Skin epidermis (tissue), 12 donors: ENCODE measurements around the gene ARHGAP44.

Experiments used
- H3K27ac ChIP-seq, 21 experiments: fragments of 200-600 bp; sonication (generic) in 11 of 21; one replicate each; pipeline ENCODE4 v1.5.0; 2020; ENCODE audit warnings: mild to moderate bottlenecking in 3 of 21, inconsistent platforms in 2 of 21, moderate library complexity in 2 of 21
- H3K4me3 ChIP-seq, 7 experiments: fragments of 200-600 bp; sonication (generic) in 2 of 7; one replicate each; pipeline ENCODE4 v1.5.0; 2020; ENCODE audit warnings: inconsistent platforms in 2 of 7, mild to moderate bottlenecking in 2 of 7, moderate library complexity in 1 of 7

ARHGAP44 gene

DNA sequence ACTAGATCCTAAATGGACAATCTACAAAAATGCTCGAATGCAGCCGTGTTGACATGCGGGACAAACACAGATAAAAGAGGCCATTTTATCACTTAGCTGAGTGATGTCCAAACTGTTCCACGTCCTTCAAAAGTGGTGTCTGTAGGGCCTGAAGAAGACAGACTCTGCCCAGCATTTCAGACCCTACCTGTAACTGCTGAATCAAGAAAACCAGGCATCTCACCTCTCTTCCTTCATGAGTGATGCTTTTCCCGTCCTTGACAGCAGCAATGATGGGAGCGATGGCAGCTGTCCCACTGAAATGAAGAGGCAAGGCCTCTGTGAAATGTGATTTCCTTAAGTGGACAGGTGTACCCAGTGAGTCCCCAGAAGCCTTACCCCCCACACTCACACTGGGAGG lies 216.2 kb downstream of the ARHGAP44 start:
- H3K27ac ChIP-seq = no peak overlapping the region
- no peak overlapping the region for H3K4me3 ChIP-seq

DNA sequence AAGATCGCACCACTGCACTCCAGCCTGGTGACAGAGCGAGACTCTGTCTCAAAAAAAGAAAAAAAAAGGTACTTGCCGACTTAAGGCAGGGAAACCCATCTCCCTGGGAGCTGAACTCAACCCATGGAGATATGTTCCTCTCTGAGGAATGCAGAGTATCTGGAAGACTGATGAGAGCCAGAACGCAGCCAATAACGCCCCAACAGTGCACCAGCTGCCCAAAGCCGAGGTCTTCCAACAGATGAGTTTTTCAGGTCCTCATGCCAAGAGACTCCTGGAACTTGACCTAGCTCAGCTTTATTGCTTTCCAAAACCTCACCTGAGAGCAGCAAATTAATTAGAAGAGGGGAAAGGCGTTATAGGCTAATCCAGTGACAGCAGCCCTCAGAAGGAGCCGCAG lies 219.2 kb downstream of the ARHGAP44 start:
- Histone ChIP-seq H3K27ac (no peak overlapping the region), H3K4me3 (no peak overlapping the region)

DNA sequence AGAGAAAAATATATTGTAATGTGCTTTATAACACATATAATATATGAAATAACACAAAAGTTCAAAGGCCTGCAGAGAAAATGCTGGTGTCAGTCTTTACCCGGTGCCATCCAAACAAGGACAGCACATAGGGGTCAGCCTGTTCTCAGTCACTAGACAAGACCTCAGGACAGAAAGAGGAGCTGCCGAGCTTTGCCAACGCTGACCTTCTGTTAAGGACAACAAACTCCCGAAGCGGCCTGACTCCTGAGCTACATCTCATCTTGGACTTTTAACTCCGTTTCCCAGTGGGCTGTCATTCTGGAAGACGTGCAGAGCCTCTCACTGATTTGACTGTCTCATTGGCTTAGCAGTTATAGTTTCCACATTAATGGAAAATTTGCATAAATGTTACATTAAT lies 221.7 kb downstream of the ARHGAP44 start:
- H3K4me3 ChIP-seq = no peak overlapping the region
- H3K27ac ChIP-seq = no peak overlapping the region

DNA sequence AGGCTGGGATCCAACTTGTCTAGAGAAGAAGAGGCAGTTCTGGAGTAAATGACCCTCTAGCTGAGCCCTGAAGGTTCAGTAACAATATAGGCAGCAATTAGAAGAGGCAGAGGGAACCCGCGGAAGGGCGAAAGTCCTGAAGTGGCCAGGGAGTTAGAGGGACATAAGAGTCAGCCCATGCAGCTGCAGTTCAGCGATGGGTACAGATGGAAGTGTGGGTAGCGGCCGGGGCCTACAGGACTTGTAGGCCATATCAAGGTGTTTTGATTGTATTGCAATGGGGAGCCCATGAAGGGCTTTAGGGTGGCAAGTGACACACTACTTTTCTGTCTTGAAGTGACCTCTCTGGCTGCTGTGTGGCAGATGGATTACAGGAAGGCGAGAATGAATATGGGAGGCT lies 225.5 kb downstream of the ARHGAP44 start:
- Histone ChIP-seq H3K27ac (no peak overlapping the region), H3K4me3 (no peak overlapping the region)

DNA sequence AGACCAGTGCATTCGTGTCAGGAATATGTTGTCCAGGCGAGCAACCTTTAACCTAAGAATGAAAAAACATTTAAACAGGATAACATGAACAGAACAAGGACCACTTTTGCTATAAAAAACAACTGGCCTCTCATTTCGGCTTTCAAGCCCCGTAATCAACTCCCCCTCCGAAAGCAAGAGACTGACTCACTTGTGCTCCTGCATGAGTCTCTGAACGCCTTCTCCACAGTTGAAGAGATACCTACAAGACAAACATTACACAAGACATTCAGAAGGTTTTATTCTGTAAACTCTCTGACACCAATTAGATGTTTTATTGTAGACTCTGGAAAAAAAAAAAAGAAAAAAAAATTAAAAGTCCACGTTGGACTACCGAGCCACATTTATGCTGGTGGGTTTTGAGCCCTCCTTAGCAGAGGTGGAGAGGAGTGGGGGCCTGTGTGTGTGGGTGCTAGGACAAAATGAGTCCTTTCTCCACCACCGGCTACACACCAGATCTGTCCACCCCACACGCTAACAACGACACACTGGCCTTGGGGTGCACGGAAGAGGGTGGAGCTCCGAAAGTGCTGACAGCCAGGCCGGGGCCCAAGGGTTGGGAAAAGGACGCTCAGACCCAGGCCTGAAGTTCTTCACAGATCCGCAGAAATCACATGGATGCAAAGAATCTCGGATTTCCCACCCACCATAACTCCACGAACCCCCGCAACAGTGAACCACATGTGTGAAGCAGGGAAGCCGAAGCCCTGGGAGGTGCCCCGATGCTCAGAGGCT lies 227.8 kb downstream of the ARHGAP44 start:
- peak overlapping the region; percentile 64 to 94 (median 85) for H3K27ac ChIP-seq
- peak overlapping the region; percentile 83 to 99 (median 92) for H3K4me3 ChIP-seq

DNA sequence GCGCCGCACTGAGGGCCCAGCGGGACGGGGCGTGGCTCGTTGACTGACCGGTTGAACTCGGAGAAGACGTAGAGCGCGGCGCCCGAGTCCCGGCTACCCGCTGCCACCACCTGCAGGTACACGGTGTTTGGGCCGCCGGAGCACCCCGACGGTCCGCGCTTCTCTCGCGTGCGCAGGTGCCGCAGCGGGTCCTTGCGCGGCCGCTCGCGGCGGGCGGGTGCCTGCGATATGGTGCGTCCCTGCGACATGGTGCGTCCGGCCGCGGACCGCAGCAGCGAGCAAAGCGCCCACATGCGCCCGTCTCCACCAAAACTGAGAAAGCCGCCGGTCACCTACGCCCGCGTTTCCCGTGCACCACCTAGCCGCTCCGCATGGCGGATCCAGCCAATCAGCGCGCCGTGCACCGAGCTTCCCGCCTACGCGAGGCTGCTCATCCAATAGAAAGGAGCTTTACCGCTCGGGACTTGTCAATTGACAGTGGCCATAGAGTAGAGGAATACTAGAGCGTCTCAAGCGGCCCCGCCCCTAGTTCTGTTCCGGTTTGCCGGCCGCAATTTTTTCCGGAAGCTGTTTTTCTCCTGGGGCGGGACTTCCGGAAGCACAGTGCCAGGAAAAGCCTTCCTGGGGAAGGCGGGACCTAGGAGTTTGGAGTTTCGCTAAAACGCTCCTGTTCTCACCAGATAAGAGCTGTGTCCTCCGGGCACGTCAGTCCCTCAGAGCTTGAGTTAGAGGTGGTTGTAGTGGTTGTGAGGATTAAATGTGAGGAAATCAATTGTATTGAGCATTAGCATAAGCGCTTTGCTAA lies 228.6 kb downstream of the ARHGAP44 start, which contains the start of gene ELAC2:
Gene ELAC2, minus strand, starts transcription at position 373 of the 805 bp plus-strand sequence. Its CDS starts 80 bp downstream, at position 293.
- peak within 1 kb of the TSS; percentile 83 to 99 (median 92) for H3K4me3 ChIP-seq
- H3K27ac ChIP-seq = peak within 1 kb of the TSS; percentile 64 to 94 (median 86)

DNA sequence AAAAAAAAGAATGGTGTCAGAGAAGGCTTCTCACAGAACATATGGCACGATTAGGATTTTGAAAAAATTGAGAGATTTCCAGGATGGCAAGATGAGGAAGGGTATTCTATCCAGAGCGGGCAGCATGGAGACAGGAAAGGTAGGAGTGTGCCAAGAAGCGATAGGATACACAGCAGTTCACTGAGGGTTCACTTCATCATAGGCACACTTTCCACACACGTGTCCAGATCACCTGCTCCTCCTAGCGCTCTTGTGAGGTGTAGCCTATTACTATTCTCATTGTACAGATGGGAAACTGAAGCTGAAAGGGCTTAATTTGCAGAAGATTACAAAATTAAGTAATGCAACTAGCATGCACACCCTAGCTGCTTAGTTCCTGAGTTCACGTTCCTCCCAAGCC lies 234.7 kb downstream of the ARHGAP44 start:
- H3K27ac ChIP-seq = no peak overlapping the region
- H3K4me3 ChIP-seq = no peak overlapping the region

DNA sequence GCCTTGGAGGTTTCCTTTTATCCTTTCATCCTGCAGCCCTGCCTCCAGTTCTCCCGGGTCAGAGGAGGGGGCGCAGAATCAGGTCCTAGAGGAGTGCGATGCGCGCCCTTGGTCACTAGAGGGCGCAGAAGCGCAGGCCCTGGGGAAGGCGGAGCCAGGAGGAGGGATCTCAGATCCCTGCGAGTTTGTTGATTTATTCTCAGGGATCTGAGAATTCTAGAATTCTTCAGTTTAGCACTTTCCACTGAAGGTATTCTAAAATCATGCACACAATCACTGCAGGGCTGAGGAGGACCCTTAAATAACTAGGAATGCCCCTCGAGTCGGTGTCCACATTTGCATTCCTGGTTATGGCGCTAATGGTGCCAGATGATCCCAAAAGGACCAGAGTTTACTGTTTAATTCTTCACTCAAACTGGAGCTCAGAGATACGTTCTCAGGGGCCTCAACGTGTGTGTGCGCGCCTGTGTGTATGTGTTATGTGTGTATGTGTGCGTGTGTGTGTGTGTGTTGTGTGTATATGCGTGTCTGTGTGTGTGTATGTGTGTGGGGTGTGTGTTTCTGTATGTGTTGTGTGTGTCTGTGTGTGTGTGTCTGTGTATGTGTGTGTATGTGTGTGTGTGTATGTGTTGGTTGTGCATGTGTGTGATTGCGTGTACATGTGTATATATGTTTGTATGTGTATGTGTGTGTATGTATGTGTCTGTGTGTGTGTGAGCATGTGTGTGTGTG lies 235.4 kb downstream of the ARHGAP44 start:
- Histone ChIP-seq H3K4me3 (peak overlapping the region in 1 of 7 experiments; percentile 15), H3K27ac (no peak overlapping the region)

DNA sequence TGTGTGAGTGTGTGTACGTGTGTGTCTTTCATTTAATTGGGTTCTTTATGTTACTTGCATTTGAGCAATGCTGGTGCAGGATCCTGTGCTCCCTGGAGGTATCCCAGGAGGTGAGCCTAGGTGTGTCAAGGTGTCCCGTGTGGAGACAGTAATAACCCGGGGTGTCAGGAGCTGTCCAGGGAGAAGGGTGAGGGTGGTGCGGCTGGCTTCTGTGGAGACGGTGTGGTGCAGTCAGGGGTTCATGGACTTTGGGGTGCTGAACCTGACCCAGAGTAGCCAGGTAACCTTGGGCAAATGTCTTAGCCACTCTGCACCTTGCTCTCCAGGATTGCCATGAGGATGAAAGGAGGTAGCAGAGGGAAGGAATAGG lies 235.9 kb downstream of the ARHGAP44 start:
- Histone ChIP-seq H3K4me3 (no peak overlapping the region), H3K27ac (no peak overlapping the region)

DNA sequence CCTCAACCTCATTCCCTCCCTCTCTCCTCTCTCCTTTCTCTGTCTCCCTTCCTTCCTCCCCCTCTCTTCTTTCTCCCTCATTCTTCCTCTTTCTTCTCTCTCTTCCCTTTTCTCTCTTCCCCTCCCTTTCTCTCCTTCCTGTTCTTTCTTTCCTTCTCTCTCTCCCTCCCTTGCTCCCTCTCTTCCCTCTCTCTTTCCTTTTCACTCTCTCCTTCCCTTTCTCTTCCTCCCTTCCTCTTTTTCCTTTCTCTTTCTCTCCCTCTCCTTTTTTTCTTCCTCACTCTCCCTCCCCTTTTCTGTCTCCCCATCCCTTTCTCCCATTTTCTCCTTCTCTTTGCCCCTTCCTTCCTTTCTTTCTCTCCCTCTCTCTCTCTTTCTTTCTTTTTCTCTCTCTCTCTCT lies 236.4 kb downstream of the ARHGAP44 start:
- Histone ChIP-seq H3K27ac (no peak overlapping the region), H3K4me3 (no peak overlapping the region)

DNA sequence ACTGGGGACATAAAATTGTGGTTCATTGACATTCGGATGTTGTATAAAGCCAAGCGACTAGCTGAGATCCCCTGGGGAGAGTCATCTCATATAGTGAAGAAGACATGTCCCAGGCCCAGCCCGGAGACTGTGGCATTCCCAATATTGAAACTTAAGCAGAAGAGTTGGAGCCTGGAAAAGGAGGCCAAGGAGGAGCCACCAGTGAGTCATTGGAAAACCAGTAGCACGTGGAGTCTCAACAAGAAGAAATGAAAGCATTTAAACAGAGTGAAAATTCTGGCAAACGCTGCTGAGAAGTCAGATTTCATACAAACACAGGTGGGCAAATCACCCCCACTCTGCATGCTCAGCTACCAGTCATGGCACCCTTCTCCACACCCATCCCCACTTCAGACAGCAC lies 237.9 kb downstream of the ARHGAP44 start:
- no peak overlapping the region for H3K4me3 ChIP-seq
- no peak overlapping the region for H3K27ac ChIP-seq

DNA sequence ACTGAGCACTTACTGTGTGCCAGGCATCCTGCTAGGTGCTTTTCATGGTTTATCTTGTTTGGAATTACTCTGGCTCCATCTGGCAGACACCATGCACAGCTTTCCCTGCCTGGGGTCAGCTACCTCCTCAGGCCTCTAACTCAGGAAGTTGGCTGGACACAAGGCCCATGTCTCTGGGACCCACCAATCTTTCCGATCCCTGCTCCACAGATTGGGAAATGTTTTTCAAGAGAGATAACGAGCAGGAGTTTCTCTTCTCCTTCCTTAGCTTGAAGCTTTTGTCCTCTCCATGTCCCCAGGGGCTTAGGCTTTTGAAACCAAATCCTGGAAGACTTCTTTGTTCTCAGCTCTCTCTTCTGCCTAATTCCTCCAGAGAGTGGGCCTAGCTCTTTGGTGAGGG lies 240.0 kb downstream of the ARHGAP44 start:
- Histone ChIP-seq H3K27ac (no peak overlapping the region), H3K4me3 (no peak overlapping the region)

DNA sequence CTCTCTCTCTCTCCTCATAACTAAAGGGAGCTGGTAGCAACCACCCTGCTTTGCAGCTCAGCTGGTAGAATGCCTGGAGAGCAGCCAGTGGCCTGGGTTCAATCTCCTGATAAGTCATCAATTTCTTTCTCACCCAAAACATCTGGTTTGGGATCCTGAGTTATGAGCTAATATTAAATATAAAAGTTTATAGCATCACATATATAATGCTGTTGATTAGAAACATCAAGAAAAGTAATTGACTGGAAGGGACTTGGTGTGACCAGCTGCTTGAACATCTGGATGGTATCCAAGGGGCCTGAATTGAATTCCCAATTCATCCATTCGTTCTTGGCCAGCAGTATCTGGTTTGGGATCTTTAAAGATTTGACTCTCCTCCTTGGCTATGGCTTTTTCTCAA lies 240.8 kb downstream of the ARHGAP44 start:
- Histone ChIP-seq H3K4me3 (no peak overlapping the region), H3K27ac (no peak overlapping the region)

DNA sequence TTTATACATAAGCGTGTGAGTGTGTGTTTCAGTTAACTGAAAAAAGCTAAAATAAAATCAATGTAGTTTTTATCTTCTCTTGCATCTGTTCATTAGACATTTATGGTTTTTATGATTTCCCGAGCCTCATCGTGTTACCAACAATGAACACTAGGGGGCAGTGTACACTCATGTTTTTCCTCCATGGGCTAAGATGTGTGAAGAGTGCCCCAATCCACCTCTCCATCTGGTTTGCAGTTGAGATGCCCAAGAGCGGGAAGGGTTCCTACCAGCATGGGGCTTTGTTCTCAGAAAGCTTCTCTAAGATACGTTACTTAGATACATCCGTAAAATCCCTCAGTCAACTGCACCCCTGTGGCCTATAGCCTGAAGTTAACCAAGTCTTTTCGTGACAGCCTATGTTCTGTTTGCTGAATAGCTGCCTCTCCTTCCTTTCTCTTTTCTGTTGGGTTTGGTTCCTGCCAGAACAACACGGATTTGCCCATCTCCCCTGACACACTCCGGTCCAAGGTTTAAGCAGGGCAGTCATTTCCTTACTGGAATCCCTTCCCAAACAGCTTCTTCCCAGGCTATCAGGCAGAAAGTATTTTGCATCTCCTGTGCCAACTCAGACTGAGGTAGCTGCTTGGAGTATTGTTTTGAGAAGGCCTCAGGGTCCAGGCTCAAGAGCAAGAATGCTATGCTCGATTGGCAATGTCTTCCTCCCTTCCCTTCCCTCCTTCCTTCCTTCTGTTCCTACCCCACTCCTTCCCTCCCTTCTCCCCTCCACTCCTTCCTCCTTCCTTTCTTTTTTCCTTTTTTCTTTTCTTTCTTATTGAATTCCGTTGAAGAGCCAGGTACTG lies 241.4 kb downstream of the ARHGAP44 start:
- Histone ChIP-seq H3K27ac (no peak overlapping the region), H3K4me3 (no peak overlapping the region)

DNA sequence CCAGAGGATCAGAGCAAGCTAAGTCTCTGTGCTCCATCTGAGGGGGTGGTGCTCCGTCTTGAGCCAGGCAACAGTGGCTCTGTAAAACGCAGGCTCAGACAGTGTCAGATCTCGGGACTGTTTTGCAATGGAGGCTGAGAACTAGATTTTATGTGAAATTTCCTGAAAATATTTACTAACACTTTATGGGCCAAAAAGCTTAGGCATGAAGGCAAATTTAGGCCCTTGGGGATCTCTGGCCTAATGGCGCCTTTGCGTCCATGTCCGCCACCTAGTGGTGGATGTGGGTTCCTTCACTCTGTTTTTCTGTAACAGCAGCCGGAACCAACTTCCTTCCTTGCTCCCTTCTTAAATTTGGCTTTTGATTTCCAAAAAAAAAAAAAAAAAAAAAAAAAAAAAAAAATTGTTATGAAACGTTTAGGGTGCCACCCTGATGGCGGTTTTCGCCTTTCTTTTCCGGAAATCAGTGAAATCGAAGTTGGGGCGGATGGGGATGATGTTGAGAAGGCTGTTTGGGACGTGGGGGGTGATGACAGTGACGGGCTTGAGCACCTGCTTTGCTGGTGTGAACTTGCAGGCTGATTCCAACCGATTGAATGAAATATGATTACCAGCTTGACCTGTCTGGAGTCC lies 242.5 kb downstream of the ARHGAP44 start:
- no peak overlapping the region for H3K27ac ChIP-seq

DNA sequence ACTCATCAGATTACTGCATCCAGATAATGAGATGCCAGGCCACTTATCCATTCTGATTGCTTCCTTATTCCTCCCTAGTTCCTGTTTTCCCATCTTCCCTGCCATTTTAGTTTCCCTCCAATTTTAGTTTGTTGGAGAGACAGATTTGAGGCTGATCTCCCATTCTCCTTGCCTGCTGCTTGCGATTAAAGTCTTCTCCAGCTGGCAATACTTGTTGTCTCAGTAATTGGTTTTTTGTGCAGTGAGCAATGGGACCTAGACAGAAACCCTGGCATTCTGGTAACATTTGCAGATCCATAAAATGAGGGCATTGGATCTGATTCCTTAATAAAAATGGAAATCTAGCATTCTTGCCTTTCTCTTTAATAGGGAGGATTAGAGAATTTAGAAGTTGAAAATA lies 246.1 kb downstream of the ARHGAP44 start:
- no peak overlapping the region for H3K27ac ChIP-seq

More for the DNA sequence above, 242.5 kb downstream of the ARHGAP44 start:
- no peak overlapping the region for H3K4me3 ChIP-seq

DNA sequence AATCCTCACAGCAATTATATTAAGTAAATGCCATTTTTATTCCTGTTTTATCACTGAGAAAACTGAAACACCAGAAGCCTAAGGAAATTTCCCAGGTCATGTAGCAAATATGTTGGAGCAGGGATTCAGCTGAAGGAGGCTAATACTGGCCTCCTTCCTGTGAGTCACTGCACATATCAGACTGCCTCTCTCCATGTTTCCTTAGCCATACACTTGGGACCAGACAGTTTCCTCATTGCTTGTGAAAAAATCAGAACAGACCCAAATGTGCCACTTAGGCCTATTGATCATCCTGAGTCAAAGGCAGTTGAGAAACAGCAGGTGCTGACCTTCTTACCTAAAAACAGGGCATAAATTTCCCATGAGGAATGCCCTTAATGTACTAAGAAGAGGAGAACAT lies 247.5 kb downstream of the ARHGAP44 start:
- H3K27ac ChIP-seq = no peak overlapping the region
- H3K4me3 ChIP-seq = no peak overlapping the region

More for the DNA sequence above, 246.1 kb downstream of the ARHGAP44 start:
- H3K4me3 ChIP-seq = no peak overlapping the region

DNA sequence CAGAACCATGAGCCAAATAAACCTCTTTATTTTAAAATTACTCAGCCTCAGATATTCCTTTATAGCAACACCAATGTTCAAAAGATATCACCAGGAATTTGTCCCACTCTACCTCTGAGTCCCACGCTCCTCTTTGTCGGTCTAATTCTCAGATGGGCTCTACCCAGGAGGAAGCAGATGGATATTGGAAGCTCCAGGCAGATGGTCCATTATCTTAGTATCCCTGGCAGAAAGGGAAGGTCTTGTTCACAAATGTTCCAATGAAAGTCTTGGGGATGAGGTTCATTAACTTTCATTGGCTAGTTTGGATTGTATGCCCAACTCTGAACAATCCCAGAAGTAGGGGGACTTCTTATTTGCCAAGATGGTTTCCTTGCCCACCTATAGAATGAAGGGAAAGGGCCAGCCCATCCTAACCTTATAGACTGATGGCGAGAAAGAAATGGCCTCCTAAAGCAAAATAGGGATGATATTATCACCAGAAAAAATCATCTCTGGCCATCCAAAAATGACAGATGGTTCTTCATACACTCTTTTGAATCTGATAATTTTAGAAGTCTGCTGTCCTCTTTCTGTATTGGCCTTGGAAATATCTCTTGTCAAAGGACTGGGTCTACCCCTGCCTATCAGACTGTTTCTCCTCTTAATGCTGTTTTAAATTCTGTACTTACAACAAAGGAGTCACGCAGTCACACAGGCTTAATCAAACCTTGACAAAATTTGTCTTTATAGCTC lies 249.8 kb downstream of the ARHGAP44 start:
- Histone ChIP-seq H3K27ac (no peak overlapping the region), H3K4me3 (no peak overlapping the region)
